ENCODE measurements around the gene CARNS1. TPM values are rescaled to one million over a fixed set of nuclear protein-coding genes. Genes with fewer than 3 reads are reported as not detected.

Gene CARNS1
- total RNA-seq, 1 donor from 2014 or later = 14.5 TPM

DNA sequence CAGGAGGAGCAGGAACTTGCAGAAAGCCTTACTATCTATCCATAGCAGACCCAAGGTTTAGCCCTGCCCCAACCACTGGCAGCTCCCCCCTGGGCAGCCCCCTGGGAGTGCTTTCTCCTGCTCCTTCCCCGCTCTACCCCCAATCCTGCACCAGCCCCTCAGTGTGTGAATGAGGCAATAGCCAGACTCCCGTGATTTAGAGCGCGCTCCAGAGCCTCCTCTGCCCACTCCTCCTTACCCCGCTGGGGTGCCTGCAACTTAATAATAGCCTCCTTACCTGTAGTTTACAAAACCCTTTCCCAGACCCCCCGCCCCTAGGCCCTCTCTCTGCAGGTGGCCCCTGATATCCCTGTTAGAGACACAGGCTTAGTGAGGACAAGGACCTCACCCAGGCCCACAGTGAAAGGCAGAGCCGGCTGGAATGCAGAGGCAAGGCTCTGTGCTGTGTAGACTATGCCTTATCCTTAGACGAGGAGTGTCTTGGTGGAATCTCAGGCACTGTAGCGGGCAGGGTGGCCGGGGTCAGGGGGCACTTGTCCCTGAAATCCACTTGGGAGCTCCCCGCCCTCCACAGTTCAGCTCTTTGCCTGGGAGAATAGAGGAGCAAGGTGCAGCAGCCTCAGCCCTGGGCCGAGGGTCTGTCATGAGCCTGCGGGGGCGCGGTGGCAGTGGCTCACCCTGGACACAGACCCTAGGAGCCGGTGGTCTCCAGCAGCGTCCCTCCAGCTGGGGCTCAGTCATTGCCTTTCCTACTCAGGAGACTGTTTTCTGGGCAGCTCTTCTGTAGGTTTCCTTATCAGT is 4.3 kb upstream of the CARNS1 start:
- Histone ChIP-seq H3K27me3 (ENCODE audit: low read depth) (peaks cover 76% of the 10 kb centered on the region), H3K4me3 (no peak overlapping the region), H3K4me1 (peaks cover 22% of the 10 kb centered on the region), H3K9me3 (replicated peaks) (no peaks in the 10 kb centered on the region), H3K27ac (replicated peaks) (no peak overlapping the region), H3K36me3 (no peaks in the 10 kb centered on the region)
- DNase-seq = no peak
- no peak for TF ChIP-seq CTCF (IDR thresholded peaks at IDR 0.05; ENCODE audit: borderline replicate concordance)
- intact Hi-C loops (cut with micrococcal nuclease) = no loop called here

- H3K9me3 ChIP-seq (replicated peaks) = no peaks in the 10 kb centered on the region
- no peak overlapping the region for H3K4me3 ChIP-seq
- H3K27me3 ChIP-seq (ENCODE audit: low read depth) = peaks cover 76% of the 10 kb centered on the region
- H3K27ac ChIP-seq (replicated peaks) = no peak overlapping the region
- H3K4me1 ChIP-seq = peaks cover 26% of the 10 kb centered on the region
- no peak for DNase-seq
- TF ChIP-seq CTCF (IDR thresholded peaks at IDR 0.05; ENCODE audit: borderline replicate concordance) = no peak
- H3K36me3 ChIP-seq = no peaks in the 10 kb centered on the region
- intact Hi-C loops (cut with micrococcal nuclease) = no loop called here
Observed at GRCh38 chr11:67411785-67412152, 3.7 kb upstream of the CARNS1 start.

- Histone ChIP-seq H3K27ac (replicated peaks) (no peak overlapping the region), H3K9me3 (replicated peaks) (no peaks in the 10 kb centered on the region), H3K27me3 (ENCODE audit: low read depth) (peaks cover 76% of the 10 kb centered on the region), H3K4me3 (no peak overlapping the region), H3K36me3 (no peaks in the 10 kb centered on the region), H3K4me1 (peaks cover 29% of the 10 kb centered on the region)
- intact Hi-C loops (cut with micrococcal nuclease) = no loop called here
- DNase-seq = no peak
- TF ChIP-seq CTCF (IDR thresholded peaks at IDR 0.05; ENCODE audit: borderline replicate concordance) = no peak
Observed at GRCh38 chr11:67412495-67413179, 2.8 kb upstream of the CARNS1 start.

- no peak for DNase-seq
- H3K36me3 ChIP-seq = no peaks in the 10 kb centered on the region
- no peak overlapping the region for H3K27ac ChIP-seq (replicated peaks)
- H3K27me3 ChIP-seq (ENCODE audit: low read depth) = peaks cover 70% of the 10 kb centered on the region
- H3K9me3 ChIP-seq (replicated peaks) = no peaks in the 10 kb centered on the region
- no peak for TF ChIP-seq CTCF (IDR thresholded peaks at IDR 0.05; ENCODE audit: borderline replicate concordance)
- intact Hi-C loops (cut with micrococcal nuclease) = no loop called here
- H3K4me1 ChIP-seq = peaks cover 36% of the 10 kb centered on the region
- H3K4me3 ChIP-seq = no peak overlapping the region
Observed at GRCh38 chr11:67413266-67413849, 2.1 kb upstream of the CARNS1 start.

GRCh38 chr11:67416416-67417335 is 1.2 kb downstream of the CARNS1 start:
- Histone ChIP-seq H3K27me3 (ENCODE audit: low read depth) (peaks cover 40% of the 10 kb centered on the region), H3K27ac (replicated peaks) (peak overlapping the region; percentile 92), H3K4me1 (peaks cover 61% of the 10 kb centered on the region), H3K9me3 (replicated peaks) (no peaks in the 10 kb centered on the region), H3K4me3 (peak overlapping the region; percentile 60), H3K36me3 (no peaks in the 10 kb centered on the region)
- DNase-seq = no peak
- intact Hi-C loops (cut with micrococcal nuclease) = no loop called here
- TF ChIP-seq CTCF (IDR thresholded peaks at IDR 0.05; ENCODE audit: borderline replicate concordance) = no peak

Data from left ventricle myocardium inferior (tissue), 1 donor.